Measurements from ENCODE around the gene LRRC56. TPM values are rescaled to one million over a fixed set of nuclear protein-coding genes. Genes with fewer than 3 reads are reported as not detected.

LRRC56 gene
- total and polyA plus RNA-seq, 2 of the 13 experiments (the other 11 are each of a cell fraction or from before 2014, with no cell fraction given): 0.11 to 0.29 TPM

- TF ChIP-seq ZNF800 (CRISPR knock-in tag; IDR thresholded peaks at IDR 0.05) (no peak), NFIC (IDR thresholded peaks at IDR 0.05; ENCODE audit: low read length) (no peak), MTA3 (CRISPR knock-in tag; IDR thresholded peaks at IDR 0.05) (no peak), PAWR (CRISPR knock-in tag; IDR thresholded peaks at IDR 0.05; ENCODE audit: borderline replicate concordance) (no peak), ZBTB10 (CRISPR knock-in tag; IDR thresholded peaks at IDR 0.05; ENCODE audit: borderline replicate concordance) (no peak), RBFOX2 (IDR thresholded peaks at IDR 0.05; ENCODE audit: low read depth, low read length) (peak; percentile 59), CBX5 (CRISPR knock-in tag; IDR thresholded peaks at IDR 0.05; ENCODE audit: borderline replicate concordance) (no peak), ZNF124 (CRISPR knock-in tag; IDR thresholded peaks at IDR 0.05) (no peak), MAZ (IDR thresholded peaks at IDR 0.05; ENCODE audit: borderline replicate concordance, low read depth, low read length) (no peak), MAZ (CRISPR knock-in tag; IDR thresholded peaks at IDR 0.05; ENCODE audit: low read depth) (no peak), YEATS4 (CRISPR knock-in tag; IDR thresholded peaks at IDR 0.05; ENCODE audit: borderline replicate concordance) (no peak), NFIB (CRISPR knock-in tag; IDR thresholded peaks at IDR 0.05; ENCODE audit: borderline replicate concordance) (no peak), ZFY (CRISPR knock-in tag; IDR thresholded peaks at IDR 0.05) (peak; percentile 17; the same call in 1 of the 2 replicates), PREB (CRISPR knock-in tag; IDR thresholded peaks at IDR 0.05) (no peak), DNMT3B (CRISPR knock-in tag; conservative IDR thresholded peaks at IDR 0.05) (no peak), SP2 (CRISPR knock-in tag; IDR thresholded peaks at IDR 0.05) (no peak), POLR2AphosphoS5 (IDR thresholded peaks at IDR 0.05; ENCODE audit: low read depth, low read length) (peak; percentile 14), ADNP (CRISPR knock-in tag; IDR thresholded peaks at IDR 0.05) (no peak)
- TF ChIP-seq, protein P1, sequence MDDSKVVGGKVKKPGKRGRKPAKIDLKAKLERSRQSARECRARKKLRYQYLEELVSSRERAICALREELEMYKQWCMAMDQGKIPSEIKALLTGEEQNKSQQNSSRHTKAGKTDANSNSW (CRISPR knock-in tag; IDR thresholded peaks at IDR 0.05; ENCODE audit: borderline replicate concordance): no peak
- TF ChIP-seq, protein P2, sequence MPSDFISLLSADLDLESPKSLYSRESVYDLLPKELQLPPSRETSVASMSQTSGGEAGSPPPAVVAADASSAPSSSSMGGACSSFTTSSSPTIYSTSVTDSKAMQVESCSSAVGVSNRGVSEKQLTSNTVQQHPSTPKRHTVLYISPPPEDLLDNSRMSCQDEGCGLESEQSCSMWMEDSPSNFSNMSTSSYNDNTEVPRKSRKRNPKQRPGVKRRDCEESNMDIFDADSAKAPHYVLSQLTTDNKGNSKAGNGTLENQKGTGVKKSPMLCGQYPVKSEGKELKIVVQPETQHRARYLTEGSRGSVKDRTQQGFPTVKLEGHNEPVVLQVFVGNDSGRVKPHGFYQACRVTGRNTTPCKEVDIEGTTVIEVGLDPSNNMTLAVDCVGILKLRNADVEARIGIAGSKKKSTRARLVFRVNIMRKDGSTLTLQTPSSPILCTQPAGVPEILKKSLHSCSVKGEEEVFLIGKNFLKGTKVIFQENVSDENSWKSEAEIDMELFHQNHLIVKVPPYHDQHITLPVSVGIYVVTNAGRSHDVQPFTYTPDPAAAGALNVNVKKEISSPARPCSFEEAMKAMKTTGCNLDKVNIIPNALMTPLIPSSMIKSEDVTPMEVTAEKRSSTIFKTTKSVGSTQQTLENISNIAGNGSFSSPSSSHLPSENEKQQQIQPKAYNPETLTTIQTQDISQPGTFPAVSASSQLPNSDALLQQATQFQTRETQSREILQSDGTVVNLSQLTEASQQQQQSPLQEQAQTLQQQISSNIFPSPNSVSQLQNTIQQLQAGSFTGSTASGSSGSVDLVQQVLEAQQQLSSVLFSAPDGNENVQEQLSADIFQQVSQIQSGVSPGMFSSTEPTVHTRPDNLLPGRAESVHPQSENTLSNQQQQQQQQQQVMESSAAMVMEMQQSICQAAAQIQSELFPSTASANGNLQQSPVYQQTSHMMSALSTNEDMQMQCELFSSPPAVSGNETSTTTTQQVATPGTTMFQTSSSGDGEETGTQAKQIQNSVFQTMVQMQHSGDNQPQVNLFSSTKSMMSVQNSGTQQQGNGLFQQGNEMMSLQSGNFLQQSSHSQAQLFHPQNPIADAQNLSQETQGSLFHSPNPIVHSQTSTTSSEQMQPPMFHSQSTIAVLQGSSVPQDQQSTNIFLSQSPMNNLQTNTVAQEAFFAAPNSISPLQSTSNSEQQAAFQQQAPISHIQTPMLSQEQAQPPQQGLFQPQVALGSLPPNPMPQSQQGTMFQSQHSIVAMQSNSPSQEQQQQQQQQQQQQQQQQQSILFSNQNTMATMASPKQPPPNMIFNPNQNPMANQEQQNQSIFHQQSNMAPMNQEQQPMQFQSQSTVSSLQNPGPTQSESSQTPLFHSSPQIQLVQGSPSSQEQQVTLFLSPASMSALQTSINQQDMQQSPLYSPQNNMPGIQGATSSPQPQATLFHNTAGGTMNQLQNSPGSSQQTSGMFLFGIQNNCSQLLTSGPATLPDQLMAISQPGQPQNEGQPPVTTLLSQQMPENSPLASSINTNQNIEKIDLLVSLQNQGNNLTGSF (CRISPR knock-in tag; IDR thresholded peaks at IDR 0.05): no peak
Observed at GRCh38 chr11:565921-566509, 28.7 kb downstream of the LRRC56 start (continued).
